Naive thymus-derived CD4-positive, alpha-beta T cell (primary cell): ENCODE data around the gene FAM3D. TPM values are rescaled to one million over a fixed set of nuclear protein-coding genes. Genes with fewer than 3 reads are reported as not detected.
A peak's percentile ranks its signal among the peaks of the same experiment; 100 is the strongest.

Experiments
- ATAC-seq: fragments of 150-1000 bp; cut with Tn5 transposase; 2 replicates; pipeline ENCODE4 v1.10.0; 2021; ENCODE audit warnings: mild to moderate bottlenecking, moderate library complexity
- CTCF ChIA-PET: fragments of 350-600 bp; sonication (Branson Sonifier 250); formaldehyde crosslinking; loops from one replicate; lab custom pipeline; 2021; ENCODE audit warnings: antibody characterized with exemption; lab: Charles Lee
- POLR2A ChIA-PET: fragments of 350-600 bp; sonication (Branson Sonifier 250); formaldehyde crosslinking; loops from one replicate; lab custom pipeline; 2021; ENCODE audit warnings: antibody characterized with exemption, inconsistent platforms; lab: Charles Lee
- DNase-seq, 9 donors: peaks; one replicate each; pipeline versions ENCODE4 v3.0.0 to v3.0.0-alpha.2; 2020 to 2022; ENCODE audit warnings: mixed read lengths in 1 of 9
- H3K27ac ChIP-seq: one replicate; pipeline ENCODE4 v1.7.0; 2013; ENCODE audit warnings: mild to moderate bottlenecking, low read depth, low read length, moderate library complexity
- H3K27me3 ChIP-seq, 2 donors: one replicate each; pipeline ENCODE4 v1.7.0; 2013; ENCODE audit warnings: low read length in 2 of 2, mild to moderate bottlenecking in 2 of 2, moderate library complexity in 2 of 2; ENCODE audit not compliant: control insufficient read depth in 2 of 2, insufficient read depth in 2 of 2
- H3K36me3 ChIP-seq, 3 experiments: 1 replicate in 2 of 3; 2 replicates in 1 of 3; pipeline ENCODE4 v1.7.0; 2013; ENCODE audit warnings: low read length in 3 of 3, mild to moderate bottlenecking in 3 of 3, moderate library complexity in 1 of 3; ENCODE audit not compliant: insufficient read depth in 3 of 3, control insufficient read depth in 2 of 3
- H3K4me1 ChIP-seq, 2 donors: one replicate each; pipeline ENCODE4 v1.7.0; 2013; ENCODE audit warnings: low read length in 2 of 2, mild to moderate bottlenecking in 2 of 2, moderate library complexity in 1 of 2; ENCODE audit not compliant: control insufficient read depth in 2 of 2, insufficient read depth in 2 of 2
- H3K4me3 ChIP-seq: 2 replicates; pipeline ENCODE4 v1.7.0; 2013; ENCODE audit warnings: mild to moderate bottlenecking, low read length
- H3K9me3 ChIP-seq, 3 experiments: 1 replicate in 2 of 3; 2 replicates in 1 of 3; pipeline ENCODE4 v1.7.0; 2013; ENCODE audit warnings: low read length in 3 of 3; ENCODE audit not compliant: control insufficient read depth in 2 of 3
- H3K27ac Mint-ChIP-seq, 9 donors: one replicate each; pipeline ENCODE4 v1.8.0; 2020 to 2022; ENCODE audit warnings: mixed read lengths in 9 of 9, mild to moderate bottlenecking in 8 of 9, moderate library complexity in 5 of 9, inconsistent platforms in 2 of 9
- H3K27me3 Mint-ChIP-seq, 5 donors: one replicate each; pipeline ENCODE4 v1.8.0; 2021 to 2022; ENCODE audit warnings: mixed read lengths in 5 of 5, mild to moderate bottlenecking in 1 of 5
- H3K36me3 Mint-ChIP-seq, 5 donors: one replicate each; pipeline ENCODE4 v1.8.0; 2020 to 2022; ENCODE audit warnings: mixed read lengths in 5 of 5, mild to moderate bottlenecking in 3 of 5, inconsistent platforms in 1 of 5
- H3K4me1 Mint-ChIP-seq, 7 donors: one replicate each; pipeline ENCODE4 v1.8.0; 2020 to 2022; ENCODE audit warnings: mixed read lengths in 7 of 7, mild to moderate bottlenecking in 3 of 7, inconsistent platforms in 1 of 7
- H3K4me3 Mint-ChIP-seq, 10 donors: one replicate each; pipeline ENCODE4 v1.8.0; 2020 to 2022; ENCODE audit warnings: mild to moderate bottlenecking in 10 of 10, mixed read lengths in 10 of 10, moderate library complexity in 6 of 10, inconsistent platforms in 2 of 10
- H3K9me3 Mint-ChIP-seq, 11 donors: one replicate each; pipeline ENCODE4 v1.8.0; 2020 to 2022; ENCODE audit warnings: mixed read lengths in 11 of 11, mild to moderate bottlenecking in 4 of 11, inconsistent platforms in 1 of 11, moderate library complexity in 1 of 11
- intact Hi-C, 2 donors: fragments of 100-400 bp; cut with micrococcal nuclease; formaldehyde crosslinking; loops; one replicate each; pipeline ENCODE4 v1.15.1; 2023
- polyA plus RNA-seq, 2 donors: library from polyadenylated mRNA; unstranded; fragments of 300-500 nt; fragmentation: Illumina TruSeq; gene quantifications; one replicate each; pipeline ENCODE4 v1.2.3, GENCODE V29; 2021
- total RNA-seq, 6 experiments: library from RNA in 5 of 6; stranded (reverse) in 5 of 6; gene quantifications; 1 replicate in 5 of 6; 2 replicates in 1 of 6; pipeline ENCODE4 v1.2.3 and lab custom pipeline; 2021 to 2026

FAM3D gene
- total and polyA plus RNA-seq, 7 experiments from 2014 or later: not detected

DNA sequence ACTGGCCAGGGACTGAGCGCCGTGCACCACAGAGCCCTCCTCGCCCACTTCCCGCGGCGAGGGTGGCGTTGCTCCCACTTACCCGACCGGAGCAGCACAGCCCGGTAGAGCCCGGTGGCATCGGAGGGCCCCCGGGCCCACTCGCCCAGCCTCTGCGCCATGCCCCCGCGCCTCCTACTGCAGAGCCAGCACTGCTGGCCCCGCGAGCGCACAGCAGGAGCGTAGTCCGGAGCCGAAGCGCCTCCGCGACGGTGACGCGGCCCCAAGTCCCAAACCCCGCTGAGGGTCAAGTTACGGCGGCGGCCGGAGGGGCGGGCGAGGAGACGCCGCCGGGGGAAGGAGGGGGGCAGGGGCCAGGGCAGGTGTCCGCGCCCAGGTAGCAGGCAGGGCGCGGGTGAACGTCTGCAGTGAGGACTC is 79.8 kb downstream of the FAM3D start:
- no peak for DNase-seq
- peak overlapping the region in 5 of 10 donors; percentile 24 to 91 (median 91) for H3K4me3 Mint-ChIP-seq
- peaks cover 37 to 63% (median 47%) of the 10 kb centered on the region in 5 donors for H3K27me3 Mint-ChIP-seq
- H3K4me3 ChIP-seq: no peak overlapping the region
- H3K36me3 ChIP-seq: no peaks in the 10 kb centered on the region
- ChIA-PET CTCF (no interaction called here), POLR2A (no interaction called here)
- H3K27ac ChIP-seq: no peak overlapping the region
- H3K9me3 Mint-ChIP-seq: peaks cover 0 to 5% (median 2%) of the 10 kb centered on the region in 11 donors
- H3K36me3 Mint-ChIP-seq: peaks cover 0 to 7% (median 6%) of the 10 kb centered on the region in 5 donors
- no peaks in the 10 kb centered on the region for H3K9me3 ChIP-seq
- peaks cover 10 to 20% (median 15%) of the 10 kb centered on the region in 7 donors for H3K4me1 Mint-ChIP-seq
- ATAC-seq: no peak
- intact Hi-C loops: loop anchor here in 1 of 2 donors (5.0 kb wide), 1 partner anchor 279 kb away; the partner anchor contains the start of genes HTD2 and RPP14
- H3K27ac Mint-ChIP-seq: no peak overlapping the region
- peaks cover 0 to 6% of the 10 kb centered on the region in 2 donors for H3K4me1 ChIP-seq
- H3K27me3 ChIP-seq: peaks cover 4 to 7% of the 10 kb centered on the region in 2 donors

DNA sequence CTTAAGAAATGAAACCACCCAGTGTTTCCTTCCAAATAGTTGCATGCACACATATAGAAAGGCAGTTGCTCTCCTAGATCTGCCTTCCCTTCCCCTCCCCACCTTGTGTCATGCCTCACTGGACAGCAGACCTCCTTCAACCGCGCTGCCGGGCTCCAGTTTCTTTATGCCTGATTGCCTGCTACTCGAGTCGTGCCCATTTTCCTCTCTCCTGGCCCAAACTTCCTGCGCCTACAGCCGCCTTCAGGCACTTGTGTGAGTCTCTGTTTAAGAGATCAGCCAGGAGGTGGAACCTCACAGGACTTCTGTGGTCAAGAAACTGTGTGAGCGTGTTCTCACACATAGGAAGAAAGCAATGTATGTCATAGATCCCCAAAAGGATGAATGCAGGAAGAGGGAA is 80.6 kb downstream of the FAM3D start:
- peaks cover 0 to 5% (median 2%) of the 10 kb centered on the region in 11 donors for H3K9me3 Mint-ChIP-seq

DNA sequence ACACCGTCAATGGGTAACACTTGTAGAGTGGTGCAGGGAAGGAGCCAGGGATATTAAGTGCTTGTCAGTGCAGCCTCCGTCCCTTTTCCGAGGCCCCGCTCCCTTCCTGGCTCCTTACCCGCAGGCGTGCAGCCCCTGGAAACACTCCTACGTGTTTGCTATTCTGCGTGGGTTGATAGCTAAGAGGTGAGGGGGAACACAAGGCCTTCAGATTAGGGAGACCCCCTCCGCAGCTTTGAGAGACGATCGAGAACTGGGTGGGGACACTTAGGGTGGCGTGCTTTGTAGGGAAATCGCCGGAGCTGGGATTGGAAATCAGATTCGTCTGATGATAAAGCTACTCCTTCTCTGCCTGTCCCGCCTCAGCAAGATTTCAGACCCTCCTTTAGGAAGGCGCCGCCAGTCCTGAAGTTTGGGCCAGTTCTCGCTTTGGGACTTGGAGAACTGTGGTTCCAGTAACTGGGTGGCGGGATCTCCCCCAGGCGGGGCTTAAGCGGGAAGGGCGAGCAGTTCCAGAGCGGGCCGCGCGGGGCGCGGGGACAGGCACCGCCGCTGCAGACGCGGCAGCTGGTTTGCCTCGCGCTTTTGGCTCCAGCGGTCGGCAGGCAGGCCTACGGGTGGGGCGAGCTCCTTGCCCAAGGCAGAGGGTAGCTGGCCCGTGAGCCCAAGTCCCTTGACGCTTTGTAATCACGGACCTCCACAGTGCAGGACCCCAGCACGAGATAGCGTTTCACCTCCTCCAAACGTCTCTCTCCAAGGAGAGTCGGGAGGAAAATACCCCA is 81.4 kb downstream of the FAM3D start:
- ChIA-PET CTCF (interaction anchor here (1.3 kb wide), 1 partner anchor 32 kb away, joined by 3 read pairs; no protein-coding TSS in a partner anchor), POLR2A (no interaction called here)
- DNase-seq: peak in 8 of 9 donors; percentile 17 to 60 (median 21)
- Histone ChIP-seq H3K27ac (no peak overlapping the region), H3K4me3 (peak overlapping the region; percentile 80), H3K4me1 (peaks cover 0 to 6% of the 10 kb centered on the region in 2 donors), H3K27me3 (peaks cover 4 to 7% of the 10 kb centered on the region in 2 donors), H3K9me3 (no peaks in the 10 kb centered on the region), H3K36me3 (no peaks in the 10 kb centered on the region)
- peak overlapping the region in 3 of 9 donors; percentile 36 to 79 (median 48) for H3K27ac Mint-ChIP-seq
- H3K9me3 Mint-ChIP-seq: peaks cover 0 to 5% (median 2%) of the 10 kb centered on the region in 11 donors
- H3K36me3 Mint-ChIP-seq: peaks cover 0 to 7% (median 6%) of the 10 kb centered on the region in 5 donors
- H3K27me3 Mint-ChIP-seq: peaks cover 34 to 59% (median 51%) of the 10 kb centered on the region in 5 donors
- H3K4me1 Mint-ChIP-seq: peaks cover 10 to 20% (median 15%) of the 10 kb centered on the region in 7 donors
- intact Hi-C loops: loop anchor here in 1 of 2 donors (5.0 kb wide), 1 partner anchor 278 kb away; the partner anchor contains the start of genes HTD2 and RPP14
- peak; percentile 92 for ATAC-seq
- peak overlapping the region; percentile 90 to 93 (median 91) for H3K4me3 Mint-ChIP-seq

More for the DNA sequence above, 80.6 kb downstream of the FAM3D start:
- POLR2A ChIA-PET: no interaction called here
- Histone ChIP-seq H3K4me3 (peak overlapping the region; percentile 80), H3K27me3 (peaks cover 4 to 7% of the 10 kb centered on the region in 2 donors), H3K4me1 (peaks cover 0 to 6% of the 10 kb centered on the region in 2 donors), H3K9me3 (no peaks in the 10 kb centered on the region), H3K27ac (no peak overlapping the region), H3K36me3 (no peaks in the 10 kb centered on the region)
- Mint-ChIP-seq H3K4me3 (peak overlapping the region; percentile 90 to 93 (median 91)), H3K36me3 (peaks cover 0 to 7% (median 6%) of the 10 kb centered on the region in 5 donors), H3K27me3 (peaks cover 37 to 59% (median 51%) of the 10 kb centered on the region in 5 donors), H3K27ac (no peak overlapping the region), H3K4me1 (peaks cover 10 to 20% (median 15%) of the 10 kb centered on the region in 7 donors)
- ATAC-seq (no peak), DNase-seq (no peak)
- intact Hi-C loops: loop anchor here in 1 of 2 donors (5.0 kb wide), 1 partner anchor 279 kb away; the partner anchor contains the start of genes HTD2 and RPP14
- CTCF ChIA-PET: no interaction called here

DNA sequence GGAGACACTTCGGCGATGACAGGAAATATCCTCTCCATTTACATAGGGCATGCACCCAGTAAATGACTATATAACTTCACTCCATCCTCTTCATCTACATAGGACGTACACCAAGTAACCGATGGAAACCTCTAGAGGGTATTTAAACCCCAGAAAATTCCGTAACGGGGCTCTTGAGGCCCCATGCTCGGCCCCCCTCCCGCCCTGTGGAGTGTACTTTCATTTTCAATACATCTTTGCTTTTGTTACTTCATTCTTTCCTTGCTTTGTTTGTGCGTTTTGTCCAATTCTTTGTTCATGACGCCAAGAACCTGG is 81.9 kb downstream of the FAM3D start:
- POLR2A ChIA-PET: no interaction called here
- ATAC-seq (peak; percentile 15), DNase-seq (no peak)
- peaks cover 0 to 5% (median 2%) of the 10 kb centered on the region in 11 donors for H3K9me3 Mint-ChIP-seq
- H3K4me1 Mint-ChIP-seq: peaks cover 10 to 20% (median 15%) of the 10 kb centered on the region in 7 donors
- H3K4me1 ChIP-seq: peaks cover 0 to 6% of the 10 kb centered on the region in 2 donors
- peak overlapping the region; percentile 80 for H3K4me3 ChIP-seq
- intact Hi-C loops: loop anchor here in 1 of 2 donors (5.0 kb wide), 1 partner anchor 277 kb away; the partner anchor contains the start of genes HTD2 and RPP14
- H3K36me3 ChIP-seq: no peaks in the 10 kb centered on the region
- H3K4me3 Mint-ChIP-seq: peak overlapping the region; percentile 90 to 93 (median 91)
- H3K36me3 Mint-ChIP-seq: peaks cover 0 to 7% (median 6%) of the 10 kb centered on the region in 5 donors
- no peaks in the 10 kb centered on the region for H3K9me3 ChIP-seq
- peak overlapping the region in 3 of 9 donors; percentile 36 to 79 (median 48) for H3K27ac Mint-ChIP-seq
- no peak overlapping the region for H3K27ac ChIP-seq
- H3K27me3 Mint-ChIP-seq: peaks cover 30 to 60% (median 51%) of the 10 kb centered on the region in 5 donors
- CTCF ChIA-PET: interaction anchor here (1.1 to 1.3 kb wide), 2 partner anchors 15 to 33 kb away, joined by 3 read pairs; no protein-coding TSS in a partner anchor
- H3K27me3 ChIP-seq: peaks cover 4 to 7% of the 10 kb centered on the region in 2 donors

Other genes starting within 250 kb of the FAM3D start
- 10 to 100 TPM; 30.1 to 58.1 (median 54.0) TPM for gene PDHB, start 232.9 kb downstream of the FAM3D start, total RNA-seq
- 100 to 1,000 TPM; 106 to 128 TPM for gene PDHB, start 232.9 kb downstream of the FAM3D start, polyA plus RNA-seq
- gene KCTD6, start 174.7 kb downstream of the FAM3D start, total RNA-seq: 10 to 100 TPM in 3 of 5 experiments, 1 to 10 TPM in 2; 4.8 to 14.2 (median 10.9) TPM
- 10 to 100 TPM in 1 of 2 donors, 1 to 10 TPM in 1; 4.1 to 10.3 TPM for gene KCTD6, start 174.7 kb downstream of the FAM3D start, polyA plus RNA-seq
- not detected for gene ACOX2, start 129.6 kb downstream of the FAM3D start, total RNA-seq
- not detected for gene ACOX2, start 129.6 kb downstream of the FAM3D start, polyA plus RNA-seq
- not detected for gene FAM107A, start 89.4 kb downstream of the FAM3D start, total RNA-seq
- gene FAM107A, start 89.4 kb downstream of the FAM3D start, polyA plus RNA-seq: not detected